PC-3 (cell line): ENCODE data around the gene DCLRE1B. TPM values are rescaled to one million over a fixed set of nuclear protein-coding genes. Genes with fewer than 3 reads are reported as not detected.

ENCODE experiments used
- ATAC-seq: fragments of 200-7000 bp; cut with Tn5 transposase; 2 replicates; pipeline ENCODE4 v1.9.1; 2020; ENCODE audit warnings: mild to moderate bottlenecking, moderate library complexity
- BruUV-seq: library from RNA; stranded (reverse); fragments of 400-500 nt; replicated peaks from 2 replicates; lab custom pipeline; 2021; lab: Mats Ljungman, UMichigan
- CTCF ChIA-PET: fragments of 300-600 bp; sonication (Branson Sonifier 250); formaldehyde crosslinking; loops from one replicate; lab custom pipeline; 2022; ENCODE audit warnings: antibody characterized with exemption; lab: Charles Lee
- POLR2A ChIA-PET: fragments of 300-600 bp; sonication (Branson Sonifier 250); formaldehyde crosslinking; loops from one replicate; lab custom pipeline; 2022; ENCODE audit warnings: antibody characterized with exemption; ENCODE audit not compliant: unreplicated experiment; lab: Charles Lee
- DNase-seq: peaks from one replicate; pipeline ENCODE4 v3.0.0-alpha.2; 2015
- H2AFZ ChIP-seq: fragments of 300-600 bp; sonication (generic); 2 replicates; pipeline ENCODE4 v1.6.0; 2016; ENCODE audit warnings: antibody characterized with exemption, low read length
- H3F3A ChIP-seq: fragments of 300-600 bp; sonication (generic); one replicate; pipeline ENCODE4 v1.6.0; 2017; ENCODE audit warnings: antibody characterized with exemption, low read length, control low read depth, mild to moderate bottlenecking; ENCODE audit not compliant: unreplicated experiment
- H3K27ac ChIP-seq: fragments of 300-600 bp; sonication (generic); 2 replicates; pipeline ENCODE4 v1.5.1; 2016; ENCODE audit warnings: mild to moderate bottlenecking, low read length
- H3K27me3 ChIP-seq: fragments of 300-600 bp; sonication (generic); 2 replicates; pipeline ENCODE4 v1.6.1; 2016; ENCODE audit warnings: low read length, mixed read lengths
- H3K36me3 ChIP-seq: fragments of 300-600 bp; sonication (generic); 2 replicates; pipeline ENCODE4 v1.6.1; 2016; ENCODE audit warnings: low read depth, mixed run types, low read length, mixed read lengths
- H3K4me1 ChIP-seq: fragments of 300-600 bp; sonication (generic); 2 replicates; pipeline ENCODE4 v1.5.1; 2016; ENCODE audit warnings: low read length; ENCODE audit not compliant: insufficient read depth
- H3K4me2 ChIP-seq: fragments of 300-600 bp; sonication (generic); 2 replicates; pipeline ENCODE4 v1.6.0; 2016; ENCODE audit warnings: low read length
- H3K4me3 ChIP-seq: fragments of 300-600 bp; sonication (generic); 2 replicates; pipeline ENCODE4 v1.5.1; 2016; ENCODE audit warnings: mild to moderate bottlenecking, low read length, mixed read lengths
- H3K79me2 ChIP-seq: fragments of 300-600 bp; sonication (generic); 2 replicates; pipeline ENCODE4 v1.6.1; 2017; ENCODE audit warnings: low read length, mixed read lengths
- H3K9ac ChIP-seq: fragments of 300-600 bp; sonication (generic); 2 replicates; pipeline ENCODE4 v1.6.0; 2016; ENCODE audit warnings: mild to moderate bottlenecking, low read length
- H3K9me2 ChIP-seq: fragments of 300-600 bp; sonication (generic); replicated peaks from 2 replicates; pipeline ENCODE4 v1.6.1; 2016; ENCODE audit warnings: mixed run types, low read length, mixed read lengths
- H3K9me3 ChIP-seq: fragments of 300-600 bp; sonication (generic); 2 replicates; pipeline ENCODE4 v1.6.1; 2016; ENCODE audit warnings: low read length, mixed read lengths
- H4K20me1 ChIP-seq: fragments of 300-600 bp; sonication (generic); 2 replicates; pipeline ENCODE4 v1.6.1; 2016; ENCODE audit warnings: low read length, mixed read lengths
- CTCF ChIP-seq: fragments of 300-600 bp; sonication (generic); conservative IDR thresholded peaks from 2 replicates; pipeline ENCODE4 v1.5.1; 2017; ENCODE audit warnings: antibody characterized with exemption, low read depth, mild to moderate bottlenecking, low read length
- EZH2 ChIP-seq: fragments of 300-600 bp; sonication (generic); IDR thresholded peaks from one replicate; pipeline ENCODE4 v1.6.1; 2017; ENCODE audit warnings: antibody characterized with exemption, mild to moderate bottlenecking, low read length; ENCODE audit not compliant: unreplicated experiment
- EZH2phosphoT487 ChIP-seq: fragments of 300-600 bp; sonication (generic); IDR thresholded peaks from 2 replicates; pipeline ENCODE4 v1.6.1; 2018; ENCODE audit warnings: mild to moderate bottlenecking, antibody characterized with exemption, low read length, borderline replicate concordance
- intact Hi-C: fragments of 100-400 bp; cut with micrococcal nuclease; formaldehyde crosslinking; loops from 2 replicates; pipeline ENCODE4 v1.9.0; 2023
- total RNA-seq: library from RNA; depleted of rRNA; stranded (reverse); fragments of >200 nt; gene quantifications from 2 replicates; pipeline ENCODE4 v1.2.3, GENCODE V29; 2014

DCLRE1B gene
- total RNA-seq, 1 experiment from 2014 or later = 12.6 TPM

- H3K27me3 ChIP-seq = no peaks in the 10 kb centered on the region
- no peaks in the 10 kb centered on the region for H3K9me3 ChIP-seq
- H3F3A ChIP-seq = no peaks in the 10 kb centered on the region
- TF ChIP-seq CTCF (no peak), EZH2 (no peak), EZH2phosphoT487 (no peak)
- H3K4me3 ChIP-seq = no peak overlapping the region
- H2AFZ ChIP-seq = no peak overlapping the region
- no peak for DNase-seq
- H4K20me1 ChIP-seq = no peaks in the 10 kb centered on the region
- H3K27ac ChIP-seq = no peak overlapping the region
- intact Hi-C loops = no loop called here
- H3K79me2 ChIP-seq = peaks cover 20% of the 10 kb centered on the region
- peaks cover 9% of the 10 kb centered on the region for H3K4me1 ChIP-seq
- no peaks in the 10 kb centered on the region for H3K9me2 ChIP-seq
- ATAC-seq = no peak
- no peak overlapping the region for H3K4me2 ChIP-seq
- peaks cover 36% of the 10 kb centered on the region for H3K36me3 ChIP-seq
- H3K9ac ChIP-seq = no peak overlapping the region
- CTCF ChIA-PET = no interaction called here
- POLR2A ChIA-PET = no interaction called here
- no TSS peak for BruUV-seq
These were observed 6.0 kb upstream of the DCLRE1B start for GRCh38 chr1:113899111-113899510.

GRCh38 chr1:113901191-113901590, 3.9 kb upstream of the DCLRE1B start:
- peaks cover 11% of the 10 kb centered on the region for H3K4me1 ChIP-seq
- H3K36me3 ChIP-seq = peaks cover 24% of the 10 kb centered on the region
- intact Hi-C loops = loop anchor here (5.0 kb wide), 1 partner anchor 144 kb away; the partner anchor contains the start of gene PHTF1

More at GRCh38 chr1:113901191-113901590, 3.9 kb upstream of the DCLRE1B start:
- Histone ChIP-seq H3K4me2 (no peak overlapping the region), H3K27me3 (no peaks in the 10 kb centered on the region), H3F3A (no peaks in the 10 kb centered on the region), H3K4me3 (no peak overlapping the region), H3K79me2 (peaks cover 33% of the 10 kb centered on the region), H3K9me2 (no peaks in the 10 kb centered on the region), H3K9ac (no peak overlapping the region), H3K27ac (no peak overlapping the region), H4K20me1 (no peaks in the 10 kb centered on the region), H3K9me3 (no peaks in the 10 kb centered on the region), H2AFZ (no peak overlapping the region)
- TF ChIP-seq EZH2phosphoT487 = no peak
- no peak for TF ChIP-seq EZH2
- no peak for TF ChIP-seq CTCF
- POLR2A ChIA-PET = no interaction called here
- ATAC-seq (no peak), DNase-seq (no peak)
- CTCF ChIA-PET = no interaction called here
- BruUV-seq = no TSS peak
